Testis (tissue), 3 donors: ENCODE results near the gene RETN. TPM values are rescaled to one million over a fixed set of nuclear protein-coding genes. Genes with fewer than 3 reads are reported as not detected.

ENCODE experiments used
- DNase-seq: peaks from one replicate; pipeline ENCODE4 v3.0.0-alpha.2; 2019
- H3K27ac ChIP-seq, 2 donors: fragments of 200-600 bp; sonication (generic); one replicate each; pipeline ENCODE4 v1.5.1; 2019
- H3K27me3 ChIP-seq: fragments of 200-600 bp; sonication (generic); one replicate; pipeline ENCODE4 v1.5.1; 2019
- H3K36me3 ChIP-seq: fragments of 200-600 bp; sonication (generic); one replicate; pipeline ENCODE4 v1.5.1; 2017; ENCODE audit warnings: low read depth; ENCODE audit errors: missing control alignments
- H3K4me1 ChIP-seq: fragments of 200-600 bp; sonication (generic); one replicate; pipeline ENCODE4 v1.5.1; 2019
- H3K4me3 ChIP-seq, 2 donors: fragments of 200-600 bp; sonication (generic); one replicate each; pipeline ENCODE4 v1.5.1; 2017 to 2019
- H3K9me3 ChIP-seq: fragments of 200-600 bp; sonication (generic); one replicate; pipeline ENCODE4 v1.5.1; 2017
- CTCF ChIP-seq, 3 experiments: fragments of 450-650 bp in 2 of 3; fragments of 200-600 bp in 1 of 3; sonication (generic) in 1 of 3; IDR thresholded peaks; one replicate each; pipeline ENCODE4 v1.5.1; 2016 to 2019; ENCODE audit warnings: antibody characterized with exemption in 3 of 3, mild to moderate bottlenecking in 2 of 3, moderate library complexity in 1 of 3
- POLR2A ChIP-seq: fragments of 450-650 bp; IDR thresholded peaks from one replicate; pipeline ENCODE4 v1.6.1; 2017; ENCODE audit warnings: antibody characterized with exemption, mild to moderate bottlenecking, moderate library complexity
- WGBS, 2 donors: methylation state at CpG; one replicate each; pipeline ENCODE4 v1.1.5; 2018; 5-methylcytosine and 5-hydroxymethylcytosine counted together
- intact Hi-C: fragments of 100-400 bp; cut with DNase I; formaldehyde crosslinking; loops from one replicate; pipeline ENCODE4 v1.15.1; 2023; ENCODE audit warnings: low total_unique reads
- polyA plus RNA-seq: library from polyadenylated mRNA; stranded (reverse); fragments of 350-450 nt; fragmentation: Illumina TruSeq; extraction: RNeasy Lipid Tissue Mini Kit (QIAGEN cat#74804); gene quantifications from one replicate; pipeline ENCODE4 v1.2.3, GENCODE V29; 2014; ENCODE audit warnings: low read depth, low replicate concordance; ENCODE audit not compliant: insufficient read depth
- total RNA-seq, 2 donors: library from RNA; depleted of rRNA; stranded (reverse); fragments of >200 nt; gene quantifications; one replicate each; pipeline ENCODE4 v1.2.3, GENCODE V29; 2016

The RETN gene
- total and polyA plus RNA-seq, 3 donors from 2014 or later, result 1.9 TPM; not detected in 2

- H3K36me3 ChIP-seq, result no peaks in the 10 kb centered on the region
- H3K27ac ChIP-seq, result no peak overlapping the region
- H3K27me3 ChIP-seq, result no peaks in the 10 kb centered on the region
- no peak overlapping the region for H3K4me3 ChIP-seq
- no peaks in the 10 kb centered on the region for H3K9me3 ChIP-seq
- intact Hi-C loops, result no loop called here
- no peak for TF ChIP-seq POLR2A
- H3K4me1 ChIP-seq, result no peaks in the 10 kb centered on the region
- WGBS, 2 donors, result 72 to 93% methylated on average over 13 of the region's 13 CpGs
- no peak for DNase-seq
Measured at GRCh38 chr19:7692417-7693088, 23.7 kb downstream of the RETN start.

- 68 to 90% methylated on average over 3 to 4 of the region's 4 CpGs for WGBS, 2 donors
- Histone ChIP-seq H3K4me3 (no peak overlapping the region), H3K27ac (no peak overlapping the region), H3K27me3 (no peaks in the 10 kb centered on the region), H3K4me1 (no peaks in the 10 kb centered on the region), H3K36me3 (no peaks in the 10 kb centered on the region), H3K9me3 (no peaks in the 10 kb centered on the region)
- intact Hi-C loops, result no loop called here
- TF ChIP-seq POLR2A (no peak), CTCF (IDR thresholded peaks at IDR 0.05) (no peak)
- no peak for DNase-seq
Measured at GRCh38 chr19:7694499-7694898, 25.6 kb downstream of the RETN start.

- intact Hi-C loops, result no loop called here
- H3K4me1 ChIP-seq, result no peaks in the 10 kb centered on the region
- no peaks in the 10 kb centered on the region for H3K9me3 ChIP-seq
- TF ChIP-seq POLR2A (no peak), CTCF (IDR thresholded peaks at IDR 0.05) (no peak)
- H3K27ac ChIP-seq, result no peak overlapping the region
- WGBS, 2 donors, result 78 to 83% methylated on average over 10 of the region's 10 CpGs
- no peak overlapping the region for H3K4me3 ChIP-seq
- DNase-seq, result no peak
- no peaks in the 10 kb centered on the region for H3K27me3 ChIP-seq
- H3K36me3 ChIP-seq, result no peaks in the 10 kb centered on the region
Measured at GRCh38 chr19:7697721-7698287, 29.0 kb downstream of the RETN start.

GRCh38 chr19:7698583-7698982 is 29.7 kb downstream of the RETN start:
- WGBS, 2 donors, result 40 to 62% methylated on average over 2 to 11 of the region's 11 CpGs
- TF ChIP-seq POLR2A, result no peak
- TF ChIP-seq CTCF (IDR thresholded peaks at IDR 0.05), result no peak
- H3K9me3 ChIP-seq, result no peaks in the 10 kb centered on the region
- no peak overlapping the region for H3K4me3 ChIP-seq
- no peaks in the 10 kb centered on the region for H3K27me3 ChIP-seq
- H3K36me3 ChIP-seq, result no peaks in the 10 kb centered on the region
- no peak overlapping the region for H3K27ac ChIP-seq
- no peak for DNase-seq
- H3K4me1 ChIP-seq, result no peaks in the 10 kb centered on the region
- intact Hi-C loops, result no loop called here

- intact Hi-C loops, result no loop called here
- no peak for TF ChIP-seq POLR2A
- no peak for TF ChIP-seq CTCF (IDR thresholded peaks at IDR 0.05)
Measured at GRCh38 chr19:7699003-7699402, 30.2 kb downstream of the RETN start.

More at GRCh38 chr19:7699003-7699402, 30.2 kb downstream of the RETN start:
- Histone ChIP-seq H3K4me3 (no peak overlapping the region), H3K27me3 (no peaks in the 10 kb centered on the region), H3K4me1 (no peaks in the 10 kb centered on the region), H3K27ac (no peak overlapping the region), H3K36me3 (no peaks in the 10 kb centered on the region), H3K9me3 (no peaks in the 10 kb centered on the region)
- no peak for DNase-seq
- WGBS, 2 donors, result 54 to 61% methylated on average over 2 of the region's 2 CpGs
